ENCODE measurements around the gene RAB30.

Gene RAB30

GRCh38 chr11:83064011-83064410 is 7.7 kb downstream of the RAB30 start:
- Histone ChIP-seq H3K79me2 (ENCODE audit: low read length) (peaks cover 88% of the 10 kb centered on the region), H3K4me3 (ENCODE audit: low read length) (peak overlapping the region; percentile 89), H3K27me3 (ENCODE audit: low read depth, low read length) (no peaks in the 10 kb centered on the region), H3K4me2 (ENCODE audit: low read length) (peak overlapping the region; percentile 96), H3K4me1 (ENCODE audit: low read length) (peaks cover 92% of the 10 kb centered on the region), H3K36me3 (replicated peaks; ENCODE audit: low read depth, low read length) (peaks cover 65% of the 10 kb centered on the region), H3K9me3 (ENCODE audit: insufficient read depth, low read length) (peaks cover 17% of the 10 kb centered on the region), H2AFZ (ENCODE audit: low read depth, low read length) (no peak overlapping the region), H4K20me1 (ENCODE audit: insufficient read depth, low read length) (peaks cover 17% of the 10 kb centered on the region), H3K27ac (ENCODE audit: low read length) (peak overlapping the region; percentile 96), H3K9ac (ENCODE audit: low read length) (peak overlapping the region; percentile 95)
- no peak for TF ChIP-seq CTCF (IDR thresholded peaks at IDR 0.05; ENCODE audit: low read depth, low read length)
- TF ChIP-seq EZH2phosphoT487 (IDR thresholded peaks at IDR 0.05; ENCODE audit: low read depth), result no peak

GRCh38 chr11:83063073-83063754 is 8.5 kb downstream of the RAB30 start:
- Histone ChIP-seq H2AFZ (ENCODE audit: low read depth, low read length) (no peak overlapping the region), H3K4me2 (ENCODE audit: low read length) (peak overlapping the region; percentile 96), H3K4me1 (ENCODE audit: low read length) (peaks cover 92% of the 10 kb centered on the region), H3K79me2 (ENCODE audit: low read length) (peaks cover 88% of the 10 kb centered on the region), H4K20me1 (ENCODE audit: insufficient read depth, low read length) (peaks cover 9% of the 10 kb centered on the region), H3K9me3 (ENCODE audit: insufficient read depth, low read length) (peaks cover 22% of the 10 kb centered on the region), H3K4me3 (ENCODE audit: low read length) (peak overlapping the region; percentile 89), H3K27me3 (ENCODE audit: low read depth, low read length) (no peaks in the 10 kb centered on the region), H3K27ac (ENCODE audit: low read length) (peak overlapping the region; percentile 96), H3K9ac (ENCODE audit: low read length) (peak overlapping the region; percentile 95), H3K36me3 (replicated peaks; ENCODE audit: low read depth, low read length) (peaks cover 65% of the 10 kb centered on the region)
- TF ChIP-seq CTCF (IDR thresholded peaks at IDR 0.05; ENCODE audit: low read depth, low read length) (no peak), EZH2phosphoT487 (IDR thresholded peaks at IDR 0.05; ENCODE audit: low read depth) (no peak)

GRCh38 chr11:83061883-83062282 is 9.8 kb downstream of the RAB30 start:
- Histone ChIP-seq H3K9me3 (ENCODE audit: insufficient read depth, low read length) (peaks cover 32% of the 10 kb centered on the region), H3K79me2 (ENCODE audit: low read length) (peaks cover 88% of the 10 kb centered on the region), H3K4me2 (ENCODE audit: low read length) (peak overlapping the region; percentile 94), H3K27ac (ENCODE audit: low read length) (peak overlapping the region; percentile 96), H3K4me1 (ENCODE audit: low read length) (peaks cover 92% of the 10 kb centered on the region), H2AFZ (ENCODE audit: low read depth, low read length) (no peak overlapping the region), H3K27me3 (ENCODE audit: low read depth, low read length) (no peaks in the 10 kb centered on the region), H3K36me3 (replicated peaks; ENCODE audit: low read depth, low read length) (peaks cover 70% of the 10 kb centered on the region), H3K9ac (ENCODE audit: low read length) (peak overlapping the region; percentile 82; the same call in 1 of the 2 replicates), H3K4me3 (ENCODE audit: low read length) (peak overlapping the region; percentile 72), H4K20me1 (ENCODE audit: insufficient read depth, low read length) (peaks cover 14% of the 10 kb centered on the region; the same call in 1 of the 2 replicates)
- TF ChIP-seq EZH2phosphoT487 (IDR thresholded peaks at IDR 0.05; ENCODE audit: low read depth) (no peak), CTCF (IDR thresholded peaks at IDR 0.05; ENCODE audit: low read depth, low read length) (no peak)

- Histone ChIP-seq H3K27me3 (ENCODE audit: low read depth, low read length) (no peaks in the 10 kb centered on the region), H3K4me3 (ENCODE audit: low read length) (peak overlapping the region; percentile 16), H3K4me1 (ENCODE audit: low read length) (peaks cover 92% of the 10 kb centered on the region), H3K27ac (ENCODE audit: low read length) (peak overlapping the region; percentile 96), H3K9me3 (ENCODE audit: insufficient read depth, low read length) (peaks cover 32% of the 10 kb centered on the region), H3K36me3 (replicated peaks; ENCODE audit: low read depth, low read length) (peaks cover 78% of the 10 kb centered on the region), H3K4me2 (ENCODE audit: low read length) (peak overlapping the region; percentile 6; the same call in 1 of the 2 replicates), H4K20me1 (ENCODE audit: insufficient read depth, low read length) (peaks cover 24% of the 10 kb centered on the region), H3K79me2 (ENCODE audit: low read length) (peaks cover 88% of the 10 kb centered on the region), H2AFZ (ENCODE audit: low read depth, low read length) (no peak overlapping the region), H3K9ac (ENCODE audit: low read length) (peak overlapping the region; percentile 17; the same call in 1 of the 2 replicates)
- TF ChIP-seq CTCF (IDR thresholded peaks at IDR 0.05; ENCODE audit: low read depth, low read length) (no peak), EZH2phosphoT487 (IDR thresholded peaks at IDR 0.05; ENCODE audit: low read depth) (no peak)
Measured at GRCh38 chr11:83060965-83061364, 10.7 kb downstream of the RAB30 start.
